DND-41 (cell line): ENCODE measurements around the gene FASN.

ENCODE experiments used
- ATAC-seq: fragments of 200-7000 bp; cut with Tn5 transposase; 3 replicates; pipeline ENCODE4 v1.9.1; 2021; ENCODE audit warnings: low read depth; ENCODE audit not compliant: insufficient read depth
- DNase-seq: peaks from one replicate; pipeline ENCODE4 v3.0.0-alpha.2; 2020
- H2AFZ ChIP-seq: 2 replicates; pipeline ENCODE4 v1.6.0; 2012; ENCODE audit warnings: low read depth, low read length
- H3K27ac ChIP-seq: 2 replicates; pipeline ENCODE4 v1.5.1; 2012; ENCODE audit warnings: low read length, inconsistent platforms
- H3K27me3 ChIP-seq: fragments of 200-600 bp; sonication (generic); 2 replicates; pipeline ENCODE4 v1.6.0; 2012; ENCODE audit warnings: low read length, mild to moderate bottlenecking, inconsistent platforms; ENCODE audit not compliant: insufficient read depth, poor library complexity
- H3K36me3 ChIP-seq: 2 replicates; pipeline ENCODE4 v1.5.1; 2012; ENCODE audit warnings: low read length, inconsistent platforms; ENCODE audit not compliant: insufficient read depth
- H3K4me1 ChIP-seq: 2 replicates; pipeline ENCODE4 v1.5.1; 2012; ENCODE audit warnings: mild to moderate bottlenecking, low read length; ENCODE audit not compliant: insufficient read depth
- H3K4me2 ChIP-seq: 2 replicates; pipeline ENCODE4 v1.6.0; 2012; ENCODE audit warnings: mild to moderate bottlenecking, moderate library complexity, low read length, inconsistent platforms; ENCODE audit not compliant: insufficient read depth
- H3K4me3 ChIP-seq, 2 experiments: fragments of 200-600 bp in 1 of 2; shearing (Covaris generic) in 1 of 2; 2 replicates each; pipeline ENCODE4 v1.5.1; 2012 to 2016; ENCODE audit warnings: inconsistent platforms in 2 of 2, low read length in 2 of 2, mild to moderate bottlenecking in 2 of 2, low read depth in 1 of 2, moderate library complexity in 1 of 2
- H3K79me2 ChIP-seq: 2 replicates; pipeline ENCODE4 v1.6.0; 2012; ENCODE audit warnings: low read length, inconsistent platforms; ENCODE audit not compliant: insufficient read depth
- H3K9ac ChIP-seq: 2 replicates; pipeline ENCODE4 v1.6.0; 2012; ENCODE audit warnings: low read depth, mild to moderate bottlenecking, inconsistent platforms, low read length, moderate library complexity
- H3K9me3 ChIP-seq: 2 replicates; pipeline ENCODE4 v1.5.1; 2012; ENCODE audit warnings: low read length, moderate library complexity, mild to moderate bottlenecking, inconsistent platforms; ENCODE audit not compliant: insufficient read depth, severe bottlenecking
- H4K20me1 ChIP-seq: 2 replicates; pipeline ENCODE4 v1.6.0; 2012; ENCODE audit warnings: low read length; ENCODE audit not compliant: insufficient read depth
- CTCF ChIP-seq: IDR thresholded peaks from 2 replicates; pipeline ENCODE4 v1.5.1; 2012; ENCODE audit warnings: borderline replicate concordance, low read length, moderate library complexity, mild to moderate bottlenecking; ENCODE audit not compliant: poor library complexity, severe bottlenecking; ENCODE audit errors: extremely low read depth
- EZH2 ChIP-seq: IDR thresholded peaks from 3 replicates; pipeline ENCODE4 v1.6.1; 2012; ENCODE audit warnings: borderline replicate concordance, low read depth, mild to moderate bottlenecking, moderate library complexity, low read length, inconsistent platforms; ENCODE audit not compliant: severe bottlenecking

FASN gene

GRCh38 chr17:82050152-82050760, 47.8 kb downstream of the FASN start:
- Histone ChIP-seq H2AFZ (no peak overlapping the region), H3K27ac (no peak overlapping the region), H3K4me2 (peak overlapping the region; percentile 98), H4K20me1 (peaks cover 25% of the 10 kb centered on the region), H3K36me3 (peaks cover 49% of the 10 kb centered on the region), H3K79me2 (peaks cover 39% of the 10 kb centered on the region), H3K27me3 (no peaks in the 10 kb centered on the region), H3K9me3 (no peaks in the 10 kb centered on the region), H3K4me1 (peaks cover 48% of the 10 kb centered on the region), H3K4me3 (peak overlapping the region in 1 of 2 experiments; percentile 99; a peak in 3 of 4 replicates), H3K9ac (peak overlapping the region; percentile 88)
- TF ChIP-seq EZH2 (no peak), CTCF (no peak)
- no peak for ATAC-seq
- peak; percentile 6 for DNase-seq

- peaks cover 21% of the 10 kb centered on the region for H4K20me1 ChIP-seq
- TF ChIP-seq CTCF, result no peak
- no peak for TF ChIP-seq EZH2
- H3K79me2 ChIP-seq, result peaks cover 34% of the 10 kb centered on the region
- H2AFZ ChIP-seq, result no peak overlapping the region
- DNase-seq (no peak), ATAC-seq (no peak)
- no peaks in the 10 kb centered on the region for H3K27me3 ChIP-seq
- H3K4me1 ChIP-seq, result peaks cover 42% of the 10 kb centered on the region
- no peaks in the 10 kb centered on the region for H3K9me3 ChIP-seq
- H3K4me3 ChIP-seq, result no peak overlapping the region
- no peak overlapping the region for H3K27ac ChIP-seq
- H3K4me2 ChIP-seq, result peak overlapping the region; percentile 98; the same call in 1 of the 2 replicates
- no peak overlapping the region for H3K9ac ChIP-seq
- peaks cover 41% of the 10 kb centered on the region for H3K36me3 ChIP-seq
Observed at GRCh38 chr17:82049521-82049971, 48.5 kb downstream of the FASN start.

DNA sequence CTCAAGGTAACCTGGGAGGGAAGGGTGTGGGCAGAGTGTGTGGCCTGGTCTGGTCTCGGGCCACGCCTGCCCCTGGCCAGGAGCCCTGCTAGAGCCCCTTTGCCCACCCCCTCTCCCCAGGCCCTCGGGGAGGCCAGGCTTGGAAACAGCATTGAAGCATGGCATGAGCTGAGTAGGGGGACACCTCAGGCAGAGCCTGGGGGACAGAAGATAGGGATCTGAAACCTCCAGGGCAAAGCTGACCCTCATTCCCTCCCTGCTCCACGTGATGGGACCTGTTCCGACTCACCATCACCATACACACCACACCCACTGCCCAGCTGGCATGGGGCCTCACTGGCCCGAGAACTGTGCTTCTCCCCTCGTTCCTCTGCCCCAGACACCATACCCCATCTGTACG, 48.9 kb downstream of the FASN start:
- H3K4me1 ChIP-seq, result peaks cover 38% of the 10 kb centered on the region
- H3K79me2 ChIP-seq, result peaks cover 32% of the 10 kb centered on the region
- H3K4me3 ChIP-seq, result no peak overlapping the region
- no peak overlapping the region for H2AFZ ChIP-seq
- no peaks in the 10 kb centered on the region for H3K9me3 ChIP-seq
- H3K36me3 ChIP-seq, result peaks cover 37% of the 10 kb centered on the region
- DNase-seq (no peak), ATAC-seq (no peak)
- H4K20me1 ChIP-seq, result peaks cover 21% of the 10 kb centered on the region
- H3K9ac ChIP-seq, result no peak overlapping the region
- TF ChIP-seq EZH2, result no peak
- no peak for TF ChIP-seq CTCF
- no peaks in the 10 kb centered on the region for H3K27me3 ChIP-seq
- no peak overlapping the region for H3K27ac ChIP-seq
- peak overlapping the region; percentile 98; the same call in 1 of the 2 replicates for H3K4me2 ChIP-seq

DNA sequence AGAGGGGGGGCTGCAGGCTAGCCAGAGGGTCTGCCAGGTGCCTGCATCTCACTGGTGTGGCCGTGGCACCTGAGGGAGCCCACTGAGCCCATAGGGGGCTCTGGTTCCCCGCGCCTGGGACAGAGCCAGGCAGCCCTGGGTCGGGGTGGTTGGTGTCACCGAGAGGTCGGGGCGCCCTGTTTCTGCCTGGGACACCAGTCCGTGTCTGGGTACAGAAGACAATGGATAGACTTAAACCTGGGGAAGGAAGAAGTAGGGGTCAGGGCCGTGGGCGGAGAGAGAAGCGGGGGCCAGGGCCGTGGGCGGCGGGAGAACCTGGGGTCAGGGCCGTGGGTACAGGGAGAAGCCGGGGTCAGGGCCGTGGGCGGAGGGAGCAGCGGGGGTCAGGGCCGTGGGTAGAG, 49.5 kb downstream of the FASN start:
- H3K9me3 ChIP-seq, result no peaks in the 10 kb centered on the region
- no peak overlapping the region for H3K4me3 ChIP-seq
- H3K4me2 ChIP-seq, result no peak overlapping the region
- ATAC-seq (no peak), DNase-seq (no peak)
- H4K20me1 ChIP-seq, result peaks cover 16% of the 10 kb centered on the region
- no peak overlapping the region for H3K9ac ChIP-seq
- H3K4me1 ChIP-seq, result peaks cover 33% of the 10 kb centered on the region
- H3K79me2 ChIP-seq, result peaks cover 26% of the 10 kb centered on the region
- TF ChIP-seq EZH2, result no peak
- TF ChIP-seq CTCF, result no peak
- peaks cover 32% of the 10 kb centered on the region for H3K36me3 ChIP-seq
- no peak overlapping the region for H3K27ac ChIP-seq
- H2AFZ ChIP-seq, result no peak overlapping the region
- H3K27me3 ChIP-seq, result no peaks in the 10 kb centered on the region
